GM21737 (cell line): ENCODE data around the gene IGF2BP3.

Experiments used
- ATAC-seq: cut with Tn5 transposase; IDR thresholded peaks from one replicate; pipeline ENCODE4 v1.9.1; 2021; ENCODE audit warnings: mild to moderate bottlenecking, moderate library complexity; ENCODE audit not compliant: unreplicated experiment

IGF2BP3 gene

DNA sequence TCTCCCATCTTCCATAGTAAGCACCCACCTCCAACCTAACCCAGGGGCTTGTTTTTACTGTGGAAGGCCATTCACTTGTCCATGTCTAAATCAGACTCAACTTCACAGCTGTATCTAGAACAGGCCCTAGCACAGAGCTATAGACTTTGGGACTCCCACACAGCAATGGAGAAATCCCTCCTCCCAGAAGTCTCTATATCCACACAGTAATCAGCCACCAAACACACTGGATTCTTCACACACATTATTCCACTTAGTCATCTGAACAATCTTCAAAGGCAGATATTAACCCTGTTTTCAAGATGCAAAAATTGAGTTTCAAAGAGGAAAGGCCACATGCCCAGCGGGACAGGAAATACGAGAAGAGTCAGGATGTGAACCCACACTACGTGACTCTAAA lies 89.3 kb downstream of the IGF2BP3 start:
- no peak for ATAC-seq

DNA sequence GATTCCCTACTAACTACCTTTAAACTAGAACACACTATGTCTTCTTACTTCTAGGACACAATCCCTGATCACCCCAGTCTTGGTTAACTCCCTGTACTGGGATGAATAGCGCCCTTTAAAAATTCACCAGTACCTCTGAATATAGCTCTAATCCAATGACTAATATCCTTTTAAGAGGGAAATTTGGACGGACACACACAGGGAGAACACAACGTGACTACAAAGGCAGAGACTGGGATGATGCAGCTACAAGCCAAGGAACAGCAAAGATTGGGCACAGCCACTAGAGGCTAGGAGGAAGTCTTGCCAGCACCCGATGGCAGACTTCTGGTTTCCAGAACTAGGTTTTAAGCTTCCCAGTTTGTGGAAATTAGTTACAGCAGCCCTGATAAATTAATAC lies 89.7 kb downstream of the IGF2BP3 start:
- ATAC-seq: no peak

DNA sequence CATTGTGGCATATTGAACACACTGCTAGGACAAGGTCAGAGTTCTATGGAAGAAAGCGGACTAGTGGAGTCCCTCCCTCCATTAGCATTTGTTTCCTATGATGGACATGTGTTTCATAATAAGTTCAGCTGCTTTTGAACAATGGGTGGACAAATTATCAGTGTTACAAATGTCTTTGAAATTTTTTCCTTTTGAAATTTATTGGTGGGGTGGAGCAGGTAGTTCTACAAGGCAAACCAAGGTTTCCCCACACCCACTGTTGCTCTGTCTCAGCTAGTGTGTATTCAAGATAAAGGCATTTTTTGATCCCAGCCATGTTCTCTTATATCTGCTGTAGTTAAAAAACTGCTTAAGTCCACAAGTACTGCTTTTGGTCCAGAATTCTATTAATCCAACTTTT lies 91.3 kb downstream of the IGF2BP3 start:
- ATAC-seq: no peak

DNA sequence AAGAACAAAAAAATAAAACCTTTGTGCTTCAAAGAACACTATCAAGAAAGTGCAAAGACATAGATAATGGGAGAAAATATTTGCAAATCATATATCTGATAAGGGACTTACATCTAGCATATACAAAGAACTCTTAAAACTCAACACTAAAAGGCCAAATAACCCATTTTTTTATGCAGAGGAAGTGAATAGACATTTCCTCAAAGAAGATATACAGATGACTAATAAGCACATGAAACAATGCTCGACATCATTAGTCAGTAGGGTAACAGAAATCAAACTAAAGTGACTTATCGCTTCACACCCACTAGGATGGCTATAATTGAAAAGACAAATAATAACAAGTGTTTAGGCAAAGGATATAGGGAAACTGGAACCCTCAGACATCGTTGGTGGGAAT lies 93.2 kb downstream of the IGF2BP3 start:
- no peak for ATAC-seq

DNA sequence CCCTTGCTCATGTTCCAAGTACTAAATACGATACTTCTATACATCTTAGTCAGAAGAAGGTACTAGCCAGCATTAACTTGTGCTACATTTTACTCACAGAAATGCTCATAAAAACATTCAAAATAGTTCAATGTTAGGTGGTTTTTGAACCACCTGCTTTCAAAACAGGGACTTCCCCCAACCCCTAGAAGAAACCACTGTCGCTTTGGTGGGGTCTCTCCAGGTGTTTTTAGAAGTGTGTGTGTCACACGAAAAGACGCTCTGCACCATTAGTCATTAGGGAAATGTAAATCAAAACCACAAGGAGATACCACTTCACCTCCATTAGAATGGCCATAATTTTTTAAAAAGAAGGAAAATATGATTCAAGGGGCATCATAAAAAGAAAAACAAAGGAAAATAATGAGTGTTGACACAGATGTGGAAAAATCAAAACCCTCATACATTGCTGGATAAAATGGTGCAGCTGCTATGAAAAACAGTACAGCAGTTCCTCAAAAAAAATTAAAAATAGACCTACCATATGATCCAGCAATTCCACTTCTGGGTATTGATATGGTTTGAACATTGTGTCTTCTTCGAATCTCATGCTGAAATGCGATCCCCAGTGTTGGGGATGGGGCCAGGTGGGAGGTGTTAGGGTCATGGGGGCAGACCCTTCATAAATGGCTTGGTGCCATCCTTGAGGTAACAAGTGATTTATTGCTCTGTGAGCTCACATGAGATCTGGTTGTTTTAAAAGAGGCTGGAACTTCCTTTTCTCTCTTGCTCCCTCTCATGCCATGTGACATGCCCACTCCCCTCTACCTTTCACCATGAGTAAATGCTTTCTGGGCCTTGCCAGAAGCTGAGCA lies 96.9 kb downstream of the IGF2BP3 start:
- peak; percentile 61 for ATAC-seq

DNA sequence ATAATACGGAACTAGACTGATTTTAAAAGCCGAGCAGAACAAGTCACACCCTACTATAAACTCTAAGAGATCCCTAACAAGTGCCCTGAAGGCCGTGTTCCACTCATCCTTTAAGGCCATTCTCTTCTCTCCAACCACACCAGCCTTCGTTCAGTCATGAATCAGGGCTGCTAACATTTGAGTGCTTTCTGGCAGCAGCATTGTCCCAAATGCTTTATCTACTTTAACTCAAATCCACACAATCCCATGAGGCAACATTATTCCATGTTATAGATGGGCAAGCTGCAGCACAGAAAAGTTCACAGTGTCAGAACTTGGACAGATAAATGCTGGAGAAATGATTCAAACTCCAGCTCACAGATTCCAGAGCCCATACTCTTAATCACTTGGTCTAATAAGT lies 97.7 kb downstream of the IGF2BP3 start:
- no peak for ATAC-seq

DNA sequence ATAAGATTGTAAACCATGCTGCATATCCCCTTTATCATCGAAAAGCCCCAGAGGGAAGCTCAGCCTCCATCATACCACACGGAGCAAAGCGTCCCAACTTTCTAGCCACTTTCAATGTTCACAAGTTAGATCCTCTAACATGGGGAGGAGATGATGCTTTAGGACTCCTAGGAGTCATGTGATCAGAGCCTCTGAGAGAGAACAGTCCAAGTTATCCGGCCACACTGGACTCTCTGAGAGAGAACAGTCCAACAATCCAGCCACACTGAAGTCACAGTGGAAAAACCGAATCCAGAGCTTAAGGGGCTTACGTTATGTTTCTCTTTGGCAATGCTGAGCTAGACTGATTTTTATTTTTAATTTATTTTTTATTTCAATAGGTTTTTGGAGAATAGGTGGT lies 98.6 kb downstream of the IGF2BP3 start:
- no peak for ATAC-seq

DNA sequence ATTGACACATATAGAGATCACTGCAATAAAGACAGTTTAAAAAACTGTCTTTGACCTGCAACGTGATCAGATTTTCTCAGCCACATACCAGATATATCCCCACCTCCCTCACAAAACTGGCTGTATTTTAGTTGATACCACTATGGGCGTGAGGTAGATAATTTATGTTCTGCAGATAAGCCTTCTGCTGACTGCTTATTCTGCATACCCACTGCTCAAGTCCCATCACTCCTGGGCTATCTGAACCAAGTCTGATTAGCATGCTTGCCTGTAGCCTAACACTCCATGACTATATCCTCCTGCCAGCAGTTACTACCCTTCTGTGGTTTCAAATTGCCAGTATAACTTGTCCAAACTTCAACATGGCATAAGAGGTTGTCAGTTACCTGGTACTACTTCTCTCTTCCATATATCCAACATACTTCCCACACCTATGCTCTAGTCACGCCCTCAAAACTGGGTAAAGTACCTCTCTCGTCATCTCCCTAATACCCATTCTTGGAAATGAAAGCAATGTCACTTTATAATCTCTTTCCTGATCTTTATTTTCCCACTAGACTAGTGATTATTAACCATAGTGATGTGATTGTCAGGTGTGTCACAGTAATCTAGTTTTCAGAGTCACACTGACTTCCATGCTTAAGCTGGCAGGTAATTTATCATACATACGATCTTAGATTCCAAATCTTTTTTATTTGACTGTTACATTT lies 100.4 kb downstream of the IGF2BP3 start:
- no peak for ATAC-seq

DNA sequence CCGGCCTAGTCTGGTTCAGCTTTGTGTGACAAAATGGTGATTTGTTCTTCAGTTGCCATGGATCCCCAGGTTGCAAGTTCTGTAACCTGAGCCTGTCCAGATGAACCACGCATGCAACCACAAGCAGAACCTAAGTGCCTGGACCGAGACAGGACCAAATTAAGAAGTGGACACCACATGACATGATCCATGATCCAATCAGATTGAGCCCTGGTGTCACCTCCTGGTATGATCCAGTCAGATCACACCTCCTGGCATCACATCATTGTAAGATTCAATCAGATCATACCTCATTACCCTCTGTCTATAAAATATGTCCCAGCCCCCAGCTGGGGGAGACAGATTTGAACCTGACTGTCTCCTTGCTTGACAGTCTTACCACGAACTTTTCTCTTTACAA lies 101.2 kb downstream of the IGF2BP3 start:
- no peak for ATAC-seq

DNA sequence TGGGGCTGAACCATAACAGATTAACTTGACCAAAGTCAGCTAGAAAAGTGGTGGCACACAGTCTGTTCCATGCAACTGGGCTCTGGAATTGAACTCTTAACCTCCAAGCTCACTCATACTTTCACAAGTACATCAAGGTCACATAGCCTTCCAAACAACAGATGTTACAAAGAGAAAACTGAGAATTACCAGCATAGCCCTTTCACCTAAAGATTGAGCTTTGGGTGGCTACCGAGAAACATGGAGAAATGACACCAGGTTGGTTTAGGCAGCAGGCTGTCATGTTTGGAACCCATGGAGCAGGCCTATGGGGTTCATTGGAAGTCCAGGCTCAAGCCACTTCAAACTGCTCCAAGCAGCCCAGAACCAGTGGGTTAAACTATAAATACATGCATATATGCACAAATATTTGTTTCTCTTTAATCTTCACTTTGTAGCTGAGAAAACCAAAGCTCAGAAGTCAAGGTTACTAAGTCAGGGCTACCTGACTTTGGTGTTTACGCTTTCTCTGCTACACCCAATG lies 112.1 kb downstream of the IGF2BP3 start:
- ATAC-seq: no peak

DNA sequence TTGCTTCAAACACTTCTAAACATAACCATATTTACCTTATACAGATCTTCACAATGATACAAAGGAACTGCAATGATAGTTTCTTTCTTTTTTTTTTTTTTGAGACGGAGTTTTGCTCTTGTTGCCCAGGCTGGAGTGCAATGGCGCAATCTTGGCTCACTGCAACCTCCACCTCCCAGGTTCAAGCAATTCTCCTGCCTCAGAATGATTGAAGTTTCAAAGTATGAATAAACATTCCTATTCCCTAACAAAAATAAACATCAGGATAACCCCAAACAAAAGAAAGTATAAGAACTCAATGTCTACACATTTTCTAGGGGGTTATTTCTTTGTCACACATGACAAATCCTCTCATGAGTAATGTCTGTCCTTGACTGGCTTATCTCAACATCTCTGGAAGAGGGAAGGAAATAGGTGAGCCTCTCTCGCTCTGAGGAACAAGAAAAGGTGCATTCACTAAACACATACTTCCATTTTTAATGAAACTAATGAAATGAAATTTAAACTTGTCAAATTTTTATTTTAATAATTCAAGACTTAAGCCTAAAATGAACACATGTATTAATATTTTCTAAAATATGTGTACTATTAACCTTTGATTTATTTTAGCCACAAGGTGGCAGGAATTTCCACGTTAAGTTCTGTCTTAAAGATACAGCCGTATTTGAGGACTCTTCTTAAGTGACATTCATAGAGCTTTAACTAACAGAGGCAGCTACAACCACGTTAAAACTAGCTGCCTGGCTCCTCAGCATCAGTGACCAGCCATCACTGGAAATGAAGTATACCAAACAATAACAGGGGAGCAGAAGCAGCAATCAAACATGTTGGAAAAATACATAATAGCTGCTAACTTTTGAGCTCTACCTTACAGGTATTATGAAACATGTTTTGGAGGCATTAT lies 112.8 kb downstream of the IGF2BP3 start:
- no peak for ATAC-seq

DNA sequence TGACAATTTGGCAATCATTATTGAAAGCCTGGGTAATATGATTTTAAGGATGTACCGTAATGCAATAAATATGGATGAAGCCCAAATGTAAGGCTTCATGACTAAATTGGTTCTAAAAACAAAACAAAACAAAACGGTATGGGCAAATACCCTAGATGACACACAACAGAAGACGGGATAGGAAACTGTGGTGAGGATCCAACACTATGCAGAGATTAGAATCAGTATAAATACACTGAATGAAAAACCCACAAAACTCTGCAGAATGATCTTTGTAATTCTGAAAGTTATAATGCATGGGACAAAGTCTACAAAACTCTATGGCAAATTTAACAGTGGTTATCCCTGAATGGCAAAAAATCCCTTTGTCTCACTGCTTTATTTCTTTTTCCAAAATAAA lies 113.6 kb downstream of the IGF2BP3 start:
- ATAC-seq: no peak

DNA sequence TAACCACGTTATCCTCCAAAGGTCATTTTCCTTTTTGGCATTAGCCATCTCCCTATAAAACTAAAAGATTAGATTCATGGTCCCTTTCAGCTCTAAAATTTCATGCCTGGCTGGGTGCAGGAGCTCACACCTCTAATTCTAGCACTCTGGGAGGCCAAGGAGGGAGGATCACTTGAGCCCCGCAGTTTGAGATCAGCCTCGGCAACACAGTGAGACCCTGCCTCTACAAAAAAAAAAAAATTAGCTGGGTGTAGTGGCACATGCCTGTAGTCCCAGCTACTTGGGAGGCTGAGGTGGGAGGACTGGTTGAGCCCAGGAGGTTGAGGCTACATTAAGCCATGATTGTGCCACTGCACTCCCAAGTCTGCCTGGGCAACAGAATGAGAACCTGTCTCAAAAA lies 114.1 kb downstream of the IGF2BP3 start:
- no peak for ATAC-seq

DNA sequence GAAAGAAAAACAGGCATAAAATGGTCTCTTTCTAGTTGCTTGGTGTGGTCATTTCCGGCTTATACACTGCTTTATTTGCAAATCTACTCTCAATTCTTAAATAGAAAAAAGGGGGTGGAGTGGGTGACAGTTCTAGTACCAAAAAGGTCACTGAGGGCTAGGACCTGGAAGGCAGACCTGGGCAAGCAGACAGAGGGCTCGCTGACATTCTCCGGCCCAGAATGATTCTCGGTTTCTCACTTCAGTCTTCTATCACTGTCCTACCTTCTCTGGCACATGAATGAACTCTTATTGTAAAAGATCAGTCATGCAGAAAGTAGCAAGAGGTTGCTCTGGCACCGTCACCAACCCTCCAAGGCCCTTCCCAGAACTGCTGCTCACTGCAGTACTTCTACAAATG lies 117.1 kb downstream of the IGF2BP3 start:
- no peak for ATAC-seq

DNA sequence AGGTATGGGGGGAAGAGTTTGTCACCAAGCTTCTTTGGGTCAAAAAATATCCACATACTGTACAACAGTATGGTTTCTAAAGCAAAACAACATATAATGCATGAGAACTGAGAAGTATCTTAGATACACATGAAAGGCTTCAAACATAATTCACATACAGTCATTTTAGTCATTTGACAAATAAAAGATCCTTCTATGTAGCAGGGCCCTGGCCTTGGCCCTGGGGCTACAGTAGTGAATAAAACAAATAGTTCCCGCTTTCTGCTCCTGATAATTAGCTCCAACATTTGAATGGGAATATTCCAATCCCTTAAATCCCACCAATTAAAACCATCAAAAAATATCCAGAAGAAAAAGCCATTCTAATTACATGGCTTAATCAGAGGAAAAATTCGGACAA lies 119.8 kb downstream of the IGF2BP3 start:
- ATAC-seq: no peak

DNA sequence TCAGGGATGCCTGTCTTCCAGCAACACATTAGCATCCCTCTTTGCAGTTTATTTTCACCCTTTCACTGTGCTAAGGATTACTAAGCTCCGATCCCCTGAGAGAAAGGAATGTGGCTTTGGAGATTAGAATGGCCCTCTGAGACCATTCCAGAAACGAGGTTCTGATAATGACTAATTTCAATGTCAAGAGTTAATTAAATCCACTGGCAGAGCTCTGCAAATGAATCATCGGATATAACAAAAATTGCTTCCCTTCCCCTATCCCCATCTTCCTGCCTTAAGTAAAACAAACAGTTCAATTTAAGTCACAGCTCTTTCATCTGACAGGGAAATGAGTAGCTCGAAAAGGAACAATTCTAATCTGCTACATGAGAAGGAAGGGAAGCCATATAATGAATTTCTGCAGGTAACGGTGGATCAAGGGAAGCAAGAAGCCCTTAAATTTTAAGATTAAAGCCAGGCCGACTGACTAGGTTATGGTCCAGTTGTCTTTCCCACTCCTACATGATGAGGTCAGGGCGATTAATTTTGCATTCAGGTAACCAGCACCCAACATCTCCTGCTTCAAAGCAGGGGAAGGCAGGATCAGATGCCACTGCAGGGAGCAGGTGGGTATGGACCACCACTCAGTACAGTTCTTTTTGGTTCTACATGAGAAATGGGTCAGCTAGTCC lies 120.7 kb downstream of the IGF2BP3 start:
- no peak for ATAC-seq

DNA sequence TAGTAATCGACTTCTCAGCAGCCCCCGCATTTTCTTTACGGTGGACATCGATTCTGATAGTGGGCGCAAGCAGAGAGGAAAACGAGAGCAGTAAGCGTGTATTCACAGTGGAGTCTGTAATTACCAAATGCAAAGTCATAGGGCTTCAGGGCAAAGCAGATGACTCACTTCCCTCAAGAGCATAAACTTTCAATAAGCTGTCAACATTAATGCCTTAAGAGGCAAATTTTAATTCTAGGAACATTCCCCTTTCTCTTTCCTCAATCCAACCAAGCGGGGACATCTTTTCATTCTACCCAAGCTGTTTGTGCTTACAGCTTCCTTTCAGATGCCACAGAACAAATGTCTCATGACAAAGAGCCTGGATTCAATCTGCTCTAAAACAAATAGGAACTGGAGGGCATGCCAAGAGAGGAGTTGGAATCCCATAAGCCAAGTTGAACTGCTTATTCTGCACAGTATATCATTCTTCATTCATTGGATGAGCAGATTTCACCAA lies 122.6 kb downstream of the IGF2BP3 start:
- ATAC-seq: no peak

DNA sequence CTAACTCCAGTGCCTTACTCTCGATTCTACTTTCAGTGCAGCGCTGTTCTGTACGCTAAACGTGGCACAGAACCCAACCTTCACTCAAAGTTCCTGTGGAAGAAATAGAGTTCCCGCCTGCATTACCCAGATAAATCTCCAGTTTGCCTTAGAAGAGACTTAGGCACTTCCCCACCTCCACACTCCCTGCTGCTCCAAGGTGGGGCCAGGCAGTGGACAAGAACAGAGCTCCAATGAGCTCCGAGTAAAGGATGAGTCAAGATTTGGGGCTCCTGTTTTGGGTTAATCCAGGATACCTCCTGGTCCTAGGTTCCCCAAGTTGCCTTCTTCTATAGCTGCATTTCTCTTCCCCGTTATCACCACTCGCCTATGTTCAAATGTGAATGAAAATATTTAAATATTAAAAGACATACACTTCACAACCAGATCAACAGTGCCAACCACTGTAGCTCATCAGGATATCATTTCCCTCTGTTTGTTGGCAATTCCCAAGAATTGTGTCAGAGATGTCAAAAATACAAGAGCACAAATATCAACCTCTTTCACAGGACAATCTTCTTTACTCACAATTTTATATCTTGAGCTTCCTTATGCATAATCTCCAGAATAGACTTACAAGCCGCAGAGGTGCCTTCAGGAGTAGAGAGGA lies 123.1 kb downstream of the IGF2BP3 start:
- no peak for ATAC-seq

DNA sequence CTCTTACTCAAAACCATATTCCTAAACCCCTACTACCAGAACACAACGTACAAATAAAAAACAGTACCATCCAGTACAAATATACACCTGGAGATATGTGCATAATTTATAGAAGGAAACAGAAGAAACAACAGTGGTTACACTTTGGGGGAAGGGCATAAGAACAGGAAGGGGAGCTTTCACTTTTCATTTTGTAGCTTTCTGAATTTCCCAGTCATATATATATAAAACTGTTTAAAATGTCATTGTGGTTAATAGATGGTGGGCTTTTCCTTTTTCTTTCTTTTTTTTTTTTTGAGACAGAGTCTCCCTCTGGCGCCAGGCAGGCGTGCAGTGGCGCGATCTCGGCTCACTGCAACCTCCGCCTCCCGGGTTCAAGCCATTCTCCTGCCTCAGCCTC lies 124.0 kb downstream of the IGF2BP3 start:
- ATAC-seq: no peak

DNA sequence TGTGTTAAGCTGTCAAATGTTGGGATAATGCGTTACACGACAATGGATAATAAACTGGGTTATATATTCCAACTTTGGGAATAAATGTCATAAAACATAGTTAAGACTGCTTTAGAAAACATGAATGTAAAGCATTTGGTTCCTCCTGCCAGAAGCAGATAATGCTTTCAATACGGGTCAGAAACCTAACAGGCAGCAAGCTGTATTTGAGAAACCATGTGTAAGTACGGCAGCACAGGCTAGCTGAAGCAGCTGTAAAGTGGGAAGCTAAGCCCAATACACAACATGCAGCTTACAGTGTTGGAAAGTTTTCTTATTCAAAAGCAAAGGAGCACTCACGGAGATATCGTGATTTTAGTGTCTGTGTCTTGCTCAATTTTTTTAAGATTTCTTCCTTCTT lies 124.7 kb downstream of the IGF2BP3 start:
- no peak for ATAC-seq
